ENCODE data around the gene WDR82. TPM values are rescaled to one million over a fixed set of nuclear protein-coding genes. Genes with fewer than 3 reads are reported as not detected.

The WDR82 gene
- total and polyA plus RNA-seq, 2 of the 4 experiments (the other 2 are of a cell fraction): 38.1 to 68.1 TPM

GRCh38 chr3:52322466-52322865 lies 44.0 kb upstream of the WDR82 start:
- Histone ChIP-seq H2AFZ (replicated peaks; ENCODE audit: low read length, poor library complexity) (no peak overlapping the region), H2BK120ac (ENCODE audit: low read depth, low read length) (no peak overlapping the region), H3K4me3 (ENCODE audit: insufficient read depth, low read depth, low read length) (no peak overlapping the region), H3K4me2 (ENCODE audit: low read depth, low read length) (no peak overlapping the region), H2AK5ac (ENCODE audit: low read depth, low read length) (no peak overlapping the region), H4K91ac (ENCODE audit: insufficient read depth, low read depth, low read length) (no peak overlapping the region), H3K14ac (replicated peaks; ENCODE audit: low read depth, low read length) (no peak overlapping the region), H4K8ac (ENCODE audit: low read depth in 2 of 2, low read length in 2 of 2) (no peak overlapping the region), H3K27me3 (ENCODE audit: control insufficient read depth, insufficient read depth, low read length) (no peaks in the 10 kb centered on the region), H2AK9ac (replicated peaks; ENCODE audit: low read depth, low read length, poor library complexity) (no peak overlapping the region), H3K4me1 (ENCODE audit: control insufficient read depth, insufficient read depth, low read length) (no peaks in the 10 kb centered on the region), H3K23ac (ENCODE audit: low read depth, low read length) (no peak overlapping the region), H3K56ac (ENCODE audit: extremely low read depth, insufficient read depth, low read length) (no peak overlapping the region), H3K27ac (ENCODE audit: insufficient read depth, low read length) (no peak overlapping the region), H3K4ac (ENCODE audit: low read depth, low read length) (no peak overlapping the region), H3K36me3 (ENCODE audit: control insufficient read depth, insufficient read depth, low read length) (no peaks in the 10 kb centered on the region), H4K20me1 (ENCODE audit: insufficient read depth, low read length) (no peaks in the 10 kb centered on the region), H2BK15ac (ENCODE audit: low read depth, low read length) (no peak overlapping the region), H3K79me1 (ENCODE audit: low read depth in 1 of 2, low read length in 2 of 2) (no peaks in the 10 kb centered on the region; a peak in 1 of 4 replicates), H2BK5ac (ENCODE audit: low read depth, low read length, poor library complexity, severe bottlenecking) (no peak overlapping the region), H4K5ac (ENCODE audit: low read depth, low read length) (no peak overlapping the region), H3K9me1 (ENCODE audit: insufficient read depth, low read length) (0 out of 2 replicates have a peak, but pooled peaks cover 5% of the 10 kb centered on the region), H3K9ac (ENCODE audit: low read depth, low read length) (no peak overlapping the region), H3K18ac (ENCODE audit: low read depth, low read length) (no peak overlapping the region), H3K9me3 (ENCODE audit: control insufficient read depth, insufficient read depth, low read length) (no peaks in the 10 kb centered on the region), H2BK20ac (ENCODE audit: low read depth, low read length) (no peak overlapping the region)
- intact Hi-C loops (cut with micrococcal nuclease): no loop called here
- no peak for ATAC-seq (ENCODE audit: low read depth)
- POLR2A ChIA-PET (ENCODE audit: unreplicated experiment): no interaction called here
- no peak for TF ChIP-seq USF2 (IDR thresholded peaks at IDR 0.05; ENCODE audit: low read depth, low read length)
- TF ChIP-seq CEBPB (IDR thresholded peaks at IDR 0.05; ENCODE audit: low read depth, low read length): no peak
- no peak for TF ChIP-seq RCOR1 (IDR thresholded peaks at IDR 0.05; ENCODE audit: insufficient replicate concordance, low read length)
- TF ChIP-seq RAD21 (IDR thresholded peaks at IDR 0.05; ENCODE audit: low read length): no peak
- TF ChIP-seq MXI1 (IDR thresholded peaks at IDR 0.05; ENCODE audit: borderline replicate concordance, low read depth, low read length): no peak
- no peak for TF ChIP-seq MAZ (IDR thresholded peaks at IDR 0.05; ENCODE audit: borderline replicate concordance, low read depth, low read length)
- TF ChIP-seq RFX5 (IDR thresholded peaks at IDR 0.05; ENCODE audit: low read depth, low read length): no peak
- TF ChIP-seq SMC3 (IDR thresholded peaks at IDR 0.05; ENCODE audit: low read depth, low read length): no peak
- TF ChIP-seq ELK1 (IDR thresholded peaks at IDR 0.05; ENCODE audit: borderline replicate concordance, low read depth, low read length): no peak
- TF ChIP-seq POLR2A (IDR thresholded peaks at IDR 0.05; ENCODE audit: low read depth, low read length): no peak
- TF ChIP-seq NFE2L2 (IDR thresholded peaks at IDR 0.05; ENCODE audit: low read depth, low read length): no peak
- TF ChIP-seq CTCF (conservative IDR thresholded peaks at IDR 0.05; ENCODE audit: low read depth, low read length): no peak
- no peak for TF ChIP-seq CHD1 (IDR thresholded peaks at IDR 0.05; ENCODE audit: low read depth, low read length)
- no peak for TF ChIP-seq MAFK (IDR thresholded peaks at IDR 0.05; ENCODE audit: low read depth, low read length)
- TF ChIP-seq BHLHE40 (IDR thresholded peaks at IDR 0.05; ENCODE audit: low read depth, low read length): no peak
- TF ChIP-seq FOS (IDR thresholded peaks at IDR 0.05; ENCODE audit: low read depth, low read length): no peak
- dilution Hi-C loops (cut with HindIII; ENCODE audit: low sequenced_read_pairs, unreplicated experiment): no loop called here
- no TSS peak for BruUV-seq (replicated peaks)
- in situ Hi-C loops (cut with MboI; ENCODE audit: low sequenced_read_pairs): no loop called here
- DNase-seq: no peak
- CTCF ChIA-PET: no interaction called here
- WGBS, 2 experiments (ENCODE audit: extremely low coverage in 2 of 2, insufficient read length in 1 of 2): 88% methylated on average over 1 of the region's 7 CpGs; no CpG with 5 or more reads in 1 of the 2 experiments

Measured in IMR-90 (cell line).